ENCODE measurements around the gene UHRF1. TPM values are rescaled to one million over a fixed set of nuclear protein-coding genes. Genes with fewer than 3 reads are reported as not detected.

Gene UHRF1
- total and polyA plus RNA-seq, 2 of the 4 experiments (the other 2 are of a cell fraction): 47.4 to 57.4 TPM

DNA sequence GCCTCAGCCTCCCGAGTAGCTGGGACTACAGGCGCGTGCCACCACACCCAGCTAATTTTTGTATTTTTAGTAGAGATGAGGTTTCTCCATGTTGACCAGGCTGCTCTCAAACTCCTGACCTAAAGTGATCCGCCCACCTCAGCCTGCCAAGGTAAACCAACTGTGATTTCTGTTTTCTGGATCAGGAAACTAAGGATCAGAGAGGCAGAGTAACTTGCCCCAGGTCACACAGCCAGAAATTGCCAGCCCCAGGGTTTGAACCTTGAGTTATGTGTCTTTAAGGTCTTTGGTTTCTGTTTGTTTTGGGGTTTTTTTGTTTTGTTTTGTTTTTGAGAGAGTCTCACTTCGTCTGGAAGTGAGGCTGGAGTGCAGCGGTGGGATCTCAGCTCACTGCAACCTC is 37.6 kb upstream of the UHRF1 start:
- Histone ChIP-seq H3K9me3 (ENCODE audit: control insufficient read depth, insufficient read depth, low read length) (no peaks in the 10 kb centered on the region), H3K36me3 (ENCODE audit: control insufficient read depth, insufficient read depth, low read length) (no peaks in the 10 kb centered on the region), H4K5ac (ENCODE audit: low read depth, low read length) (no peak overlapping the region), H2BK120ac (ENCODE audit: low read depth, low read length) (peak overlapping the region; percentile 42), H3K23ac (ENCODE audit: low read depth, low read length) (no peak overlapping the region), H4K20me1 (ENCODE audit: insufficient read depth, low read length) (peaks cover 2% of the 10 kb centered on the region), H2BK15ac (ENCODE audit: low read depth, low read length) (peak overlapping the region; percentile 73; the same call in 2 of the 3 replicates), H3K4me1 (ENCODE audit: control insufficient read depth, insufficient read depth, low read length) (no peaks in the 10 kb centered on the region), H3K4me3 (ENCODE audit: insufficient read depth, low read depth, low read length) (no peak overlapping the region), H2BK20ac (ENCODE audit: low read depth, low read length) (peak overlapping the region; percentile 22; the same call in 1 of the 2 replicates), H2AK5ac (ENCODE audit: low read depth, low read length) (peak overlapping the region; percentile 86), H3K14ac (replicated peaks; ENCODE audit: low read depth, low read length) (no peak overlapping the region), H2BK5ac (ENCODE audit: low read depth, low read length, poor library complexity, severe bottlenecking) (no peak overlapping the region), H4K8ac (ENCODE audit: low read depth in 2 of 2, low read length in 2 of 2) (peak overlapping the region in 1 of 2 experiments; percentile 6; a peak in 1 of 4 replicates), H3K79me1 (ENCODE audit: low read depth in 1 of 2, low read length in 2 of 2) (peaks cover 1 to 19% of the 10 kb centered on the region in 2 experiments; a peak in 3 of 4 replicates), H3K18ac (ENCODE audit: low read depth, low read length) (no peak overlapping the region), H4K91ac (ENCODE audit: insufficient read depth, low read depth, low read length) (no peak overlapping the region; the same call in 1 of the 2 replicates), H2AFZ (replicated peaks; ENCODE audit: low read length, poor library complexity) (no peak overlapping the region), H3K9ac (ENCODE audit: low read depth, low read length) (no peak overlapping the region), H3K4me2 (ENCODE audit: low read depth, low read length) (no peak overlapping the region), H3K4ac (ENCODE audit: low read depth, low read length) (peak overlapping the region; percentile 7; the same call in 1 of the 2 replicates), H2AK9ac (replicated peaks; ENCODE audit: low read depth, low read length, poor library complexity) (peak overlapping the region; percentile 52), H3K27me3 (ENCODE audit: control insufficient read depth, insufficient read depth, low read length) (no peaks in the 10 kb centered on the region), H3K27ac (ENCODE audit: insufficient read depth, low read length) (no peak overlapping the region), H3K56ac (ENCODE audit: extremely low read depth, insufficient read depth, low read length) (no peak overlapping the region), H3K9me1 (ENCODE audit: insufficient read depth, low read length) (no peaks in the 10 kb centered on the region)
- POLR2A ChIA-PET (ENCODE audit: unreplicated experiment): no interaction called here
- WGBS, 2 experiments (ENCODE audit: extremely low coverage in 2 of 2, insufficient read length in 1 of 2): no CpG with 5 or more reads among the region's 6 CpGs
- intact Hi-C loops (cut with micrococcal nuclease): loop anchor here (1.0 kb wide), 2 partner anchors 40 to 160 kb away; no protein-coding TSS in a partner anchor
- no TSS peak for BruUV-seq (replicated peaks)
- DNase-seq (no peak), ATAC-seq (ENCODE audit: low read depth) (no peak)
- dilution Hi-C loops (cut with HindIII; ENCODE audit: low sequenced_read_pairs, unreplicated experiment): no loop called here
- CTCF ChIA-PET: interaction anchor here (0.7 kb wide), 1 partner anchor 40 kb away, joined by 5 read pairs; no protein-coding TSS in a partner anchor
- in situ Hi-C loops (cut with MboI; ENCODE audit: low sequenced_read_pairs): loop anchor here (5.0 kb wide), 2 partner anchors 41 to 161 kb away; no protein-coding TSS in a partner anchor
- TF ChIP-seq RFX5 (IDR thresholded peaks at IDR 0.05; ENCODE audit: low read depth, low read length) (no peak), MXI1 (IDR thresholded peaks at IDR 0.05; ENCODE audit: borderline replicate concordance, low read depth, low read length) (no peak), RAD21 (IDR thresholded peaks at IDR 0.05; ENCODE audit: low read length) (no peak), BHLHE40 (IDR thresholded peaks at IDR 0.05; ENCODE audit: low read depth, low read length) (no peak), CTCF (conservative IDR thresholded peaks at IDR 0.05; ENCODE audit: low read depth, low read length) (no peak), MAZ (IDR thresholded peaks at IDR 0.05; ENCODE audit: borderline replicate concordance, low read depth, low read length) (no peak), POLR2A (IDR thresholded peaks at IDR 0.05; ENCODE audit: low read depth, low read length) (no peak), CEBPB (IDR thresholded peaks at IDR 0.05; ENCODE audit: low read depth, low read length) (no peak), RCOR1 (IDR thresholded peaks at IDR 0.05; ENCODE audit: insufficient replicate concordance, low read length) (no peak), MAFK (IDR thresholded peaks at IDR 0.05; ENCODE audit: low read depth, low read length) (no peak), FOS (IDR thresholded peaks at IDR 0.05; ENCODE audit: low read depth, low read length) (no peak), SMC3 (IDR thresholded peaks at IDR 0.05; ENCODE audit: low read depth, low read length) (no peak)
- TF ChIP-seq, protein P1, sequence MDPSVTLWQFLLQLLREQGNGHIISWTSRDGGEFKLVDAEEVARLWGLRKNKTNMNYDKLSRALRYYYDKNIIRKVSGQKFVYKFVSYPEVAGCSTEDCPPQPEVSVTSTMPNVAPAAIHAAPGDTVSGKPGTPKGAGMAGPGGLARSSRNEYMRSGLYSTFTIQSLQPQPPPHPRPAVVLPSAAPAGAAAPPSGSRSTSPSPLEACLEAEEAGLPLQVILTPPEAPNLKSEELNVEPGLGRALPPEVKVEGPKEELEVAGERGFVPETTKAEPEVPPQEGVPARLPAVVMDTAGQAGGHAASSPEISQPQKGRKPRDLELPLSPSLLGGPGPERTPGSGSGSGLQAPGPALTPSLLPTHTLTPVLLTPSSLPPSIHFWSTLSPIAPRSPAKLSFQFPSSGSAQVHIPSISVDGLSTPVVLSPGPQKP (IDR thresholded peaks at IDR 0.05; ENCODE audit: borderline replicate concordance, low read depth, low read length): no peak
